Measurements from ENCODE around the gene PLA2G2E. TPM values are rescaled to one million over a fixed set of nuclear protein-coding genes. Genes with fewer than 3 reads are reported as not detected.
A peak's percentile ranks its signal among the peaks of the same experiment; 100 is the strongest.

PLA2G2E gene
- total and polyA plus RNA-seq, 3 donors from 2014 or later, result not detected

GRCh38 chr1:19925342-19926070, 2.1 kb upstream of the PLA2G2E start:
- Histone ChIP-seq H3K9me3 (no peaks in the 10 kb centered on the region), H3K4me3 (no peak overlapping the region), H3K27me3 (no peaks in the 10 kb centered on the region), H3K27ac (peak overlapping the region; percentile 31 to 59), H3K4me1 (peaks cover 39% of the 10 kb centered on the region), H3K36me3 (ENCODE audit: low read depth, missing control alignments) (no peaks in the 10 kb centered on the region)
- WGBS, 2 donors, result 75 to 86% methylated on average over 7 of the region's 7 CpGs
- no peak for TF ChIP-seq POLR2A (IDR thresholded peaks at IDR 0.05)
- TF ChIP-seq, protein P1, sequence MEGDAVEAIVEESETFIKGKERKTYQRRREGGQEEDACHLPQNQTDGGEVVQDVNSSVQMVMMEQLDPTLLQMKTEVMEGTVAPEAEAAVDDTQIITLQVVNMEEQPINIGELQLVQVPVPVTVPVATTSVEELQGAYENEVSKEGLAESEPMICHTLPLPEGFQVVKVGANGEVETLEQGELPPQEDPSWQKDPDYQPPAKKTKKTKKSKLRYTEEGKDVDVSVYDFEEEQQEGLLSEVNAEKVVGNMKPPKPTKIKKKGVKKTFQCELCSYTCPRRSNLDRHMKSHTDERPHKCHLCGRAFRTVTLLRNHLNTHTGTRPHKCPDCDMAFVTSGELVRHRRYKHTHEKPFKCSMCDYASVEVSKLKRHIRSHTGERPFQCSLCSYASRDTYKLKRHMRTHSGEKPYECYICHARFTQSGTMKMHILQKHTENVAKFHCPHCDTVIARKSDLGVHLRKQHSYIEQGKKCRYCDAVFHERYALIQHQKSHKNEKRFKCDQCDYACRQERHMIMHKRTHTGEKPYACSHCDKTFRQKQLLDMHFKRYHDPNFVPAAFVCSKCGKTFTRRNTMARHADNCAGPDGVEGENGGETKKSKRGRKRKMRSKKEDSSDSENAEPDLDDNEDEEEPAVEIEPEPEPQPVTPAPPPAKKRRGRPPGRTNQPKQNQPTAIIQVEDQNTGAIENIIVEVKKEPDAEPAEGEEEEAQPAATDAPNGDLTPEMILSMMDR (IDR thresholded peaks at IDR 0.05), result no peak
- intact Hi-C loops (cut with DNase I; ENCODE audit: low total_unique reads), result loop anchor here (10.0 kb wide), 1 partner anchor 569 kb away; no protein-coding TSS in a partner anchor
- no peak for DNase-seq

- Histone ChIP-seq H3K27me3 (no peaks in the 10 kb centered on the region), H3K9me3 (no peaks in the 10 kb centered on the region), H3K27ac (peak overlapping the region in 1 of 2 donors; percentile 63), H3K4me3 (no peak overlapping the region), H3K4me1 (peaks cover 39% of the 10 kb centered on the region), H3K36me3 (ENCODE audit: low read depth, missing control alignments) (no peaks in the 10 kb centered on the region)
- TF ChIP-seq, protein P1 (IDR thresholded peaks at IDR 0.05), result no peak
- TF ChIP-seq POLR2A (IDR thresholded peaks at IDR 0.05), result no peak
- no peak for DNase-seq
- intact Hi-C loops (cut with DNase I; ENCODE audit: low total_unique reads), result loop anchor here (10.0 kb wide), 1 partner anchor 571 kb away; no protein-coding TSS in a partner anchor
- WGBS, 2 donors, result 67 to 85% methylated on average over 5 to 13 of the region's 13 CpGs
Observed at GRCh38 chr1:19923953-19924346, 533 bp upstream of the PLA2G2E start.

- H3K4me3 ChIP-seq, result no peak overlapping the region
- no peaks in the 10 kb centered on the region for H3K9me3 ChIP-seq
- no peak for TF ChIP-seq POLR2A (IDR thresholded peaks at IDR 0.05)
- TF ChIP-seq, protein P1 (IDR thresholded peaks at IDR 0.05), result peak in 1 of 3 experiments; percentile 13
- intact Hi-C loops (cut with DNase I; ENCODE audit: low total_unique reads), result loop anchor here (10.0 kb wide), 1 partner anchor 573 kb away; no protein-coding TSS in a partner anchor
- peak; percentile 85 for DNase-seq
- WGBS, 2 donors, result 70 to 71% methylated on average over 10 to 17 of the region's 17 CpGs
- no peaks in the 10 kb centered on the region for H3K36me3 ChIP-seq (ENCODE audit: low read depth, missing control alignments)
- peak overlapping the region; percentile 60 to 72 for H3K27ac ChIP-seq
- H3K27me3 ChIP-seq, result no peaks in the 10 kb centered on the region
- H3K4me1 ChIP-seq, result peaks cover 32% of the 10 kb centered on the region
Observed at GRCh38 chr1:19922015-19922688, 1.3 kb downstream of the PLA2G2E start.

DNA sequence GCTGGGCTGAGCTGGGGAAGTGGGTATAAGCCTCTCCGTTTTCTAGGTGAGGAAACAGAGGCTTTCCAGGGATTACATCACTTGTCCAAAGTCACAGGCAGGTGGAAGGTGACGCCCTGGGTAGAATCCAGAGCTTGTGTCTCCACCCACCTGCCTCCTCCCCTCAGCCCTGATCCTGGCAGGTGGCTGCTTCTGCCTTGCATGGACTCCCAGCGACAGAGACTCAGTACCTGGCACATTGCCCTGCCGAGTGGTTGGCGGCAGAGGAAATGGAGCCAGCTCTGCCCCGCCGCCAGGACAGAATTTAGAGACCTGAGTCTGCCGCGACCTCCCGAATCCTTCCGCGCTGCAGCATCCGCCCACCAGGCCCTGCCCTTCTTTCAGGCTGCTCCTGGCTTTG, 2.1 kb downstream of the PLA2G2E start:
- Histone ChIP-seq H3K27me3 (no peaks in the 10 kb centered on the region), H3K9me3 (no peaks in the 10 kb centered on the region), H3K27ac (peak overlapping the region; percentile 60 to 72), H3K36me3 (ENCODE audit: low read depth, missing control alignments) (no peaks in the 10 kb centered on the region), H3K4me3 (peak overlapping the region in 1 of 2 donors; percentile 13), H3K4me1 (peaks cover 32% of the 10 kb centered on the region)
- TF ChIP-seq, protein P1 (IDR thresholded peaks at IDR 0.05), result no peak
- no peak for TF ChIP-seq POLR2A (IDR thresholded peaks at IDR 0.05)
- peak; percentile 55 for DNase-seq
- intact Hi-C loops (cut with DNase I; ENCODE audit: low total_unique reads), result loop anchor here (10.0 kb wide), 1 partner anchor 573 kb away; no protein-coding TSS in a partner anchor
- 35 to 58% methylated on average over 11 to 13 of the region's 13 CpGs for WGBS, 2 donors
